K562 (cell line): ENCODE measurements around the gene MLST8. TPM values are rescaled to one million over a fixed set of nuclear protein-coding genes. Genes with fewer than 3 reads are reported as not detected.
A peak's percentile ranks its signal among the peaks of the same experiment; 100 is the strongest.

Experiments
- CBX3 ChIP-seq, 2 experiments: IDR thresholded peaks; 1 replicate in 1 of 2; 2 replicates in 1 of 2; pipeline ENCODE4 v1.6.1; 2012; ENCODE audit warnings: inconsistent platforms in 2 of 2, low read length in 2 of 2, borderline replicate concordance in 1 of 2, control low read depth in 1 of 2
- HNRNPL ChIP-seq: fragments of 200-400 bp; formaldehyde crosslinking; IDR thresholded peaks from 2 replicates; pipeline ENCODE4 v1.6.1; 2017; ENCODE audit warnings: low read depth, mild to moderate bottlenecking, low read length
- ID3 ChIP-seq, 2 experiments: fragments of 250-450 bp in 1 of 2; fragments of 450-650 bp in 1 of 2; sonication (Bioruptor Pico) in 1 of 2; IDR thresholded peaks; 2 replicates each; pipeline versions ENCODE4 v1.6.1 to v1.8.0; 2016 to 2021; ENCODE audit warnings: mild to moderate bottlenecking in 2 of 2, moderate library complexity in 2 of 2, missing compliant biosample characterization in 1 of 2, missing genetic modification characterization in 1 of 2
- KAT7 ChIP-seq: sonication (generic); formaldehyde crosslinking; IDR thresholded peaks from 2 replicates; pipeline ENCODE4 v1.8.0; 2022; ENCODE audit warnings: missing genetic modification reagents, mild to moderate bottlenecking, borderline replicate concordance
- PATZ1 ChIP-seq: fragments of 250-450 bp; sonication (Bioruptor Pico); IDR thresholded peaks from 2 replicates; pipeline ENCODE4 v1.5.0; 2020; ENCODE audit warnings: mild to moderate bottlenecking, borderline replicate concordance
- PRMT5 ChIP-seq: sonication (generic); formaldehyde crosslinking; IDR thresholded peaks from 2 replicates; pipeline ENCODE4 v1.5.0; 2020; ENCODE audit warnings: missing genetic modification reagents
- TOE1 ChIP-seq, 2 experiments: fragments of 450-650 bp in 1 of 2; sonication (generic) in 1 of 2; formaldehyde crosslinking in 1 of 2; IDR thresholded peaks; 2 replicates each; pipeline versions ENCODE4 v1.7.1 to v1.8.0; 2016 to 2022; ENCODE audit warnings: borderline replicate concordance in 2 of 2, mild to moderate bottlenecking in 2 of 2, antibody characterized with exemption in 1 of 2, inconsistent platforms in 1 of 2, low read depth in 1 of 2, missing genetic modification reagents in 1 of 2, moderate library complexity in 1 of 2
- TRIM25 ChIP-seq: fragments of 450-650 bp; IDR thresholded peaks from 2 replicates; pipeline ENCODE4 v1.7.0; 2016; ENCODE audit warnings: borderline replicate concordance
- ZNF197 ChIP-seq: fragments of 200-800 bp; sonication (Bioruptor generic); IDR thresholded peaks from 2 replicates; pipeline ENCODE4 v1.6.1; 2016; ENCODE audit warnings: low read depth, missing genetic modification characterization, missing compliant biosample characterization
- polyA plus RNA-seq, 8 experiments: library from polyadenylated mRNA; depleted of rRNA in 4 of 8; stranded (reverse) in 5 of 8; unstranded in 3 of 8; fragments of >200 nt; fragmentation: Nextera tagmentation in 2 of 8; fragmentation: Illumina TruSeq in 1 of 8; extraction: Ambion mirVana in 2 of 8; extraction: Trizol in 1 of 8; gene quantifications; 2 replicates each; pipeline versions ENCODE4 v1.2.1 to v1.2.3, GENCODE V29; 2011 to 2014; ENCODE audit warnings: inconsistent platforms in 1 of 8, missing spikeins in 1 of 8
- total RNA-seq, 7 experiments: library from RNA; depleted of rRNA in 6 of 7; stranded (reverse); fragments of >200 nt in 6 of 7; fragmentation: Illumina TruSeq in 2 of 7; extraction: Trizol in 2 of 7; gene quantifications; 2 replicates each; pipeline versions ENCODE4 v1.2.1 to v1.2.3, GENCODE V29; 2011 to 2021; ENCODE audit warnings: low replicate concordance in 1 of 7

MLST8 gene
- total and polyA plus RNA-seq, 9 of the 15 experiments (the other 6 are each of a cell fraction or from before 2014, with no cell fraction given) = 1.5 to 116 (median 43.3) TPM

DNA sequence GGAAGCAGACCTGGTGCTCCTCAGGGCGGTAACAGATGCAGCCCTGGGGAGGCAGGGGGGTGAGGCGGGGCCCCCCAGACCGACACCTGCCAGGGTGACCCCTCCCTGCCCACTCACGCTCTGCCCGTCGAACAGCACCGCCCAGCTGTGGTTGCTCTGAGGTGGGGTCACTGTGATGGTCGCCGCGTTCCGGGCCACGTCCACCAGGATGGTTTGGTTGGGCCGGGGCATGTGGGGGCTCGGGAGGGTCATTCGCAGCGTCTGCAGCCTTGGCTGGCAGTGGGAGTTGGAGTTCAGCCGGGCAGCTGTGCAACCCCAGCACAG is 4.7 kb downstream of the MLST8 start (continued):
- TF ChIP-seq TRIM25 = no peak
- no peak for TF ChIP-seq PRMT5 (CRISPR knock-in tag)
- TF ChIP-seq KAT7 (CRISPR knock-in tag) = no peak
- no peak for TF ChIP-seq ID3 (CRISPR knock-in tag; IDR thresholded peaks at IDR 0.05)
- no peak for TF ChIP-seq ID3 (tag; IDR thresholded peaks at IDR 0.05)
- peak; percentile 32; the same call in 1 of the 2 replicates for TF ChIP-seq HNRNPL
- no peak for TF ChIP-seq ZNF197 (CRISPR knock-in tag)
- no peak for TF ChIP-seq TOE1 (IDR thresholded peaks at IDR 0.05; ENCODE audit: borderline replicate concordance)
- no peak for TF ChIP-seq TOE1 (CRISPR knock-in tag; IDR thresholded peaks at IDR 0.05; ENCODE audit: borderline replicate concordance, low read depth)
- no peak for TF ChIP-seq CBX3 (IDR thresholded peaks at IDR 0.05; ENCODE audit: borderline replicate concordance in 1 of 2, low read length in 2 of 2)
- TF ChIP-seq PATZ1 = no peak
